ENCODE results near the gene CIAPIN1.
"Not testable (repeated sequence)": the region's sequence is repeated elsewhere in the genome, so short reads cannot be mapped to it uniquely, and the experiment has no call there.

Gene CIAPIN1

GRCh38 chr16:57440551-57440950 is 6.6 kb downstream of the CIAPIN1 start:
- DNase-seq (ENCODE audit: low read depth): not testable (repeated sequence)

- not testable (repeated sequence) for DNase-seq (ENCODE audit: low read depth)
Observed at GRCh38 chr16:57439947-57440346, 7.2 kb downstream of the CIAPIN1 start.

- DNase-seq (ENCODE audit: low read depth): no peak
Observed at GRCh38 chr16:57435838-57436237, 11.3 kb downstream of the CIAPIN1 start.

DNA sequence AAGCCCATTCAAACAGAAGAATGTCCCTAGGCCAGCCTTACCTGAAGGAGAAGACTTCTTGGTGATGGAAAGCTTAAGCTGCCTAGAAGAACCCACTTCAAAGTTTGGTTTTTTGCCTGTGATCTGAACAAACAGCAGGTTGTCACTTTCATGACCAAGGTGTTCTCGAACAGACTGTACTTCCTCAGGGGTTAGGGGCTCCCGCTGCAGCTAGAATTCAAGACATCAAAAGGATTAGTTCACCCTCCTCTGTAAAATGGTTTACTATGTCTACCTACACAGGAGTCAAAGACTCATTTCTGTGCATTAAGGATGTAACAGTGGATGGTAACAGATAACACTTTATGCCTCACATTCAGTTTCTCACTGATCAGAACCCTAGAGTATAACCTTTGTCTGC is 13.2 kb downstream of the CIAPIN1 start:
- no peak for DNase-seq (ENCODE audit: low read depth)

DNA sequence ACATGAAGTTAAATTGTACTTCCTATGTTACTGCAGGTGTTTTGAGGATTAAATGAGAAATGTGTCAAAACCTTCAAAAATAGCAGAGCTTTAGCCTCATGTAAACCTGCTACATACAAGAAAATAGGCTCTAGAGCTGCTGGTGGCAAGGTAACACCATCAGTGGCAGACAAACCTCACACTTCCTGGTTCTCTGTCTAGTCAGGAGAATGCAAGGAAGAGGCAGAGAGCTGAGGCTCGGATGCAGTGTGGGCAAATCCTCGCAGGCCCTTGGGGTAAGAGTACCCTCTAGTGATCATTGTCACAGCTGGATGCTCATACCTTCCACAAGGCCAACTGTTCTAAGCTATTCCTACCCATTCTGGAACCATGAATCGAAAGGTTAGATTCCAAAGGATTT is 14.2 kb downstream of the CIAPIN1 start:
- no peak for DNase-seq (ENCODE audit: low read depth)

DNA sequence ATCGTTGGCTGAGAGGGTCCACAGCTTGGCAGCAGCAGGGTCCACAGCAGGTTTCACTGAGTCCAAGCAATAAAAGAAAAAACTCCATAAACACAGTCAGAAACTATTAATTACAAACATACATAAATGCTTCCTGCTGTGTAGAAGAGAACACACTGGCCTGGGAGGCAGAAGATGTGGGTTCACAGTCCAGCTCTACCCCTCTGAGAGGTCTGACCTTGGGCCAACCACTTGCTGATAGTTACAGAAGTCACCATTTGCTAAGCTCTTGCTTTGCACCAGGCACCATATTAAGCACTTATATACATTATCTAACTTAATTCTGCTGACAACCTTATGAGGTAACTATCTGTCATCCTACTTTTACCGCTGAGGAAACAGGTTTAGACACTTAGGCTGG is 14.7 kb downstream of the CIAPIN1 start:
- DNase-seq (ENCODE audit: low read depth): no peak

- no peak for DNase-seq (ENCODE audit: low read depth)
Observed at GRCh38 chr16:57430955-57431354, 16.2 kb downstream of the CIAPIN1 start.

- no peak for DNase-seq (ENCODE audit: low read depth)
Observed at GRCh38 chr16:57427824-57428223, 19.4 kb downstream of the CIAPIN1 start.

- no peak for DNase-seq (ENCODE audit: low read depth)
Observed at GRCh38 chr16:57427307-57427706, 19.9 kb downstream of the CIAPIN1 start.

DNA sequence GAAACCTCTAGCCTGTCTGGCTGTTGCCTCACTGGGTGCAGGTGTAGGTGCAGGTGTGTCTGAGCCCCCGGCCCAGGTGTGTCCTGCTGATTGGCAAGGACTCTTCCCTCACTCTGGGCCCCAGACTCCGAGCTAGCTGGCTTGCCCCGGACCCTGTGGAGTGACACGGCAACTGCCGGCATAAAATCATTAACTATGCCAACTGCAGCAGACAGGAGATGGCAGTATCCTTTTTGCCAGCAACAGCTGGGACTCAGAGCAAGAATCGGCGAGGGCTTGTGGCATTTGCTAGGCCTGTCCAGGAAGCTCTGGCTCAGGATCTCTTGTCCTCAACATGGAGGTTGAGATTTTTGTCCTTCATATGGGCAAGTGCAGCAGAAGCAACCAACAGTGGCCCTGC is 20.8 kb downstream of the CIAPIN1 start:
- DNase-seq (ENCODE audit: low read depth): no peak

GRCh38 chr16:57424583-57424982 is 22.6 kb downstream of the CIAPIN1 start:
- no peak for DNase-seq (ENCODE audit: low read depth)

- no peak for DNase-seq (ENCODE audit: low read depth)
Observed at GRCh38 chr16:57423152-57423551, 24.0 kb downstream of the CIAPIN1 start.

DNA sequence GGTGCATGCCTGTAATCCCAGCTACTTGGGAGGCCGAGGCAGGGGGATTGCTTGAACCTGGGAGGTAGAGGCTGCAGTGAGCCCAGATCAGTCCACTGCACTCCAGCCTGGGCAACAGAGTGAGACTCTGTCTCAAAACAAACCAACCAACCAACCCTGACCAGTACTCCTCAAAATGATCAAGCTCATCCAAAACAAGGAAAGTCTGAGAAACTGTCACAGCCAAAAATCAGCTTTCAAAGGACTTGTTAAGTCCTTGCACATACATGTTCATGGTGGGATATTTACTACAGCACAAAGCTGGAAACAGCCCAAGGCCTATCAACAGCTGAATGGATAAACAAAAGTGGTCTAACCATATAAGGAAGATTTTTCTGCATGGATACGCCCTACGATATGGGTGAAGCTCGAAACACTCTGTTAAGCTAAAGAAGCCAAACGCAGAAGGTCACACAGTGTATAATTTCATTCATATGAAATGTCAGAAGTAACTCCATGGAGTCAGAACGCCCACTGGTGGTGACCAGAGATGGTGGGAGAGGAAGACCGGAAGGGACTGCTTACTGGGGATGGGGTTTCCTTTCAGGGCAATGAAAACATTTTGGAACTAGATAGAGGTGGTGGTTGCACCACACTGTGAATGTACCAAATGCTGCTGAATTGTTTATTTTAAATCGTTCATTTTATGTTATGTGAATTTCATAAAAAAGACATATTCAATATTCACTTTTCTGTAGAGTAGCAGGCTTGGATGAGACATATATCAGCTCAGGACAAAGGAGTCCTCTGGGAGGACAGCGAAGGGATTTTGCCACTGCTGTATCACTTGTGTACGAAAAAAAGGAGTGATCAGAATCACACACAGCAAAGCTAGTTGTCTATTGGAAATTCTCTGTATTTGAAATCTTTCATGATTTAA is 24.9 kb downstream of the CIAPIN1 start:
- peak; percentile 23 for DNase-seq (ENCODE audit: low read depth)

- no peak for DNase-seq (ENCODE audit: low read depth)
Observed at GRCh38 chr16:57419506-57419905, 27.7 kb downstream of the CIAPIN1 start.

DNA sequence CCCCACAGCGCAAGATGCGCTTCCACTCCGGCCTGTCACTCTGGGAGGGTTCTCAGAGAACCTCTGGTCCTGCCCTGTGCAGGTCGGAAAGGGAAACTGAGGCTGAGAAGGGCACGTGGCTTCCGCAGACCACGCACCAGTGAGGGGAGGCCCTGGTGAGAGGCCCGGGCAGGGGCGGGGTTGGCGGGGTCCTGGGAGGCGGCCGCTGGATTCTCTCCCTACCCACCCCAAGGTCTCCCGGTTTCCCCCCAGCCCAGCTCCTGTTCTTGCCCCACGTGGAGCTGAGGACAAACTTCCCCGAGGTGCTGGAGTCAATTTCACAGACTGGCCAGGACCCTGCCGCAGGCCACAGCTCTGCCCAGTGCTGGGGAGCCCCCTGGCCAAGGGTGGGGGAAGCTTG is 31.1 kb downstream of the CIAPIN1 start:
- no peak for DNase-seq (ENCODE audit: low read depth)

- DNase-seq (ENCODE audit: low read depth): no peak
Observed at GRCh38 chr16:57413733-57414132, 33.5 kb downstream of the CIAPIN1 start.

GRCh38 chr16:57413301-57413730 is 33.9 kb downstream of the CIAPIN1 start:
- DNase-seq (ENCODE audit: low read depth): no peak

DNA sequence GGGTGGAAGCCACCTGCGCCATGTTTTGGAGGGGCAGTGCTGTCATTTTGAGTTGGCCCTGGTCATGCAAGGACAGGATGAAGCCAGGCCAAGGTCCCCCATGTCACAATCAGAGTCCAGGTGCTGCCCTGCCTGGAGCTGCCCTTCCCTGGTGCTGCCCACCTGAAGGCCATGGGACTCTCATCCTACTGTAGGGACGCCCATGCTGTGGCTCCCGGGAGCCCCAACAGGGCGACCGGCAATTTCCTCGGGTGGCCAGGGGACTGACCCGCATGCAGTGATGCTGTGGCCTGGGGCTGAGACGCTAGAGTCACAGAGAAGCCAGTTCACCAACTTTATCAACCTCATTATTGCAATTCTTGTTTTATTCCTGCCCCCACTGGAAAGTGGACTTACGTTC is 34.6 kb downstream of the CIAPIN1 start:
- DNase-seq (ENCODE audit: low read depth): no peak

DNA sequence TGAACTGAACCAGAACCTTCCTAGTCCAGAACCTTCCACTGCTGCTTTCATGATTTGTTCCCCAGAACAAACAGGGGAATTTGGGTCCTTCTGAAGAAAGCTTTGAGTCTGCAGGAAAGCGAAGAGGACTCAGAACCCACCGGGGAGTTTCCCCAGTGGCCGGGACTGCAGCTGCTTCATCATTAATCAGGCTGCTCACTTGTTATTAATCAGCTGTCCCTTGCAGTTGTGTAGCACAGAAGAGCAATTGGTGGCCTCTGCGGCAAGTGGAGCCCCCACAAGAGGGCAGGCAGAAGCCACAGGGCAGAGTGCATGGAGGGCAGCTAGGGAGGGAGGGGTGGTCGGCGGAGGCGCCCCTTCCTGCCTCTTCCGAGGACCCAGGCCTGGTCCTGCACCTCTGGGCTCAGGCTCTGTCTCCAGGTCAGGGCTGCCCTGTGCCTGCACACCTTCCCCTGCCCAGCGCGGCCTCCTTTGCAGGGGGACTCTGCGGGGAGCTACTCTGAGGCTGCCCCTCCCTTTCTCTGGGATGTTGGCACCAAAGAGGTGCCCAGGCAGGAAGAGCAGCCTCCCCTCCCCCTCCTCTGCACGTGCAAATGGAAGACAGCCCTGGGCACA is 35.7 kb downstream of the CIAPIN1 start:
- DNase-seq (ENCODE audit: low read depth): no peak

DNA sequence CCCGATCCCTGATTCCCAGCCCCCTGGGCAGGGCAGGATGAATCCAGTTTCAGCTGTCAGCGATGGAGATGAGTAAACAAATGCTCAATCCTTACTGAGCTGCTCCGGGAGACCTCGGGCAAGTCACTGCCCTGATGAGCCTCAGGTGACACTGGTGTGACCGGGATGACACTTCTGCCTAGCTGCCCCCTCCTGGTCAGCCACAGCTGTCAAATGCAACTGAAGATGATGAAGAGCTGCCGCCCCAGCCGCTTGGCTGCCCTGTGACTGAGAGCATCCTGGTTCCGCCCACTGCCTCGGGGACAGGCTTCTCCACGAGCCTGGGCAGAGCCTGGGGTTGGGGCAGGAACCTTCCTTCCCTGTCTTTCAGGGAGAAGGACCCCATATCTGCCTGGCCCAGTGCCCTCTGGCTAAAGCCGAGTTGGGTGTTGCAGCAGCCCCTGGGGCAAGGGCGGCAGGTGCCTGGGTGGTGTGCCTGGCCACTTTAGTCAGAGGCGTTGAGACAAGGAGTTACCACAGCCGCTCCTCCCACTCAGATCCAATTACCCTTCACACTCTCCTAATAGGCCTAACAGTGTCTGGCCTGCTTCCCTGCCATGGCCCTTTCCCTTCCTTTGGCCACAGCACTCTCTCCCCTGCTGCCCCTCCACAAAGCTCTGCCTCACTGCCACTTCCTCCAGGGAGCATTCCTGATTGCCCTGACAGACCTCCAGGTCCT is 37.2 kb downstream of the CIAPIN1 start:
- no peak for DNase-seq (ENCODE audit: low read depth)

DNA sequence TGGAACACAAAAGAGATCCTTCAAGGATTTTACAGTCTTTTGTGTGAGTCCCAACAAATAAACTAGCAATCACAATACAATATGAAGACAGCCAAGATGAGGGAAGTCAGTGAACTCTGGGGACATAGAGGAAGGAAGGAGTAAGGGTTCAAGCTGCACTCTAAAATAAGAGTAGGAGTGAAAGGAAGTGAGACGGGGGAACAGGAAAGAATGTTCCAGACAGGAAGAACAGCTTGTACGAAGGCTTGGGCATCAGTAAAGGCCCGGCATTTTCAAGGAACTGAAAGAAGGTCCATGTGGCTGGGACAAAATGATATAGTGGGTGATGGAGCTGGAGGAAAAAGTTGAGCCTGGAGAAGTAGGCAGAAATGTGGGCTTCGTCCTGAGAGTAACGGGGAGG is 38.1 kb downstream of the CIAPIN1 start:
- no peak for DNase-seq (ENCODE audit: low read depth)

- no peak for DNase-seq (ENCODE audit: low read depth)
Observed at GRCh38 chr16:57407521-57408353, 39.4 kb downstream of the CIAPIN1 start.

Measured in non-pigmented ciliary epithelial cell (primary cell).